Choroid plexus epithelial cell (primary cell): Measurements from ENCODE around the gene SLC9C1.

ENCODE experiments used
- DNase-seq: peaks from one replicate; pipeline ENCODE4 v3.0.0-alpha.2; 2010; ENCODE audit warnings: low read depth
- H3K4me3 ChIP-seq: 2 replicates; pipeline ENCODE4 v1.5.1; 2011; ENCODE audit warnings: low read depth, mild to moderate bottlenecking, control low read depth, low read length, moderate library complexity
- CTCF ChIP-seq: conservative IDR thresholded peaks from 2 replicates; pipeline ENCODE4 v1.5.1; 2011; ENCODE audit warnings: low read depth, mild to moderate bottlenecking, control low read depth, inconsistent platforms, low read length, moderate library complexity

Gene SLC9C1

GRCh38 chr3:112297714-112298113 is 3.7 kb upstream of the SLC9C1 start:
- H3K4me3 ChIP-seq: no peak overlapping the region
- TF ChIP-seq CTCF: no peak
- DNase-seq: no peak

- DNase-seq: no peak
- H3K4me3 ChIP-seq: no peak overlapping the region
- no peak for TF ChIP-seq CTCF
These were observed 5.0 kb downstream of the SLC9C1 start for GRCh38 chr3:112289011-112289410.

- TF ChIP-seq CTCF: no peak
- DNase-seq: no peak
- H3K4me3 ChIP-seq: no peak overlapping the region
These were observed 13.8 kb downstream of the SLC9C1 start for GRCh38 chr3:112280266-112280665.

DNA sequence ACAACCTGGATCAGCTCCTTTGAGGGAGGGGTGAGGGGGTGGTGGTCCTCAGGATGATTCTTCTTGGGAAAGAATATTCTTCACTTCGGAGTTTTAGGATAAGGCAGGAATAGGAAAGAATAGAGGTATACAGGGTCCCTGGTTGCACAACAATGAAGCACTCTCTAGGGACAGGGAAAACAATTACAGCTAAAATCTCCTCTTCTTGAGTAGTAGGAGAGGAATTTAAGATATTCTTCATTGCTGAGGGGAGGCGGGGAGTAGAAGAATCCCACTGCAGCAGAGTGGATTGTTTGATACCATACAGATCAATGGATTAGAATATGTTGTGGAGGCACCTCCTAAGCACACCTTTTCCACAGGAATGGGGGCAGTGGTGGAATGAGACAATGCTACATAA is 20.5 kb downstream of the SLC9C1 start:
- DNase-seq: no peak
- H3K4me3 ChIP-seq: no peak overlapping the region
- TF ChIP-seq CTCF: no peak

DNA sequence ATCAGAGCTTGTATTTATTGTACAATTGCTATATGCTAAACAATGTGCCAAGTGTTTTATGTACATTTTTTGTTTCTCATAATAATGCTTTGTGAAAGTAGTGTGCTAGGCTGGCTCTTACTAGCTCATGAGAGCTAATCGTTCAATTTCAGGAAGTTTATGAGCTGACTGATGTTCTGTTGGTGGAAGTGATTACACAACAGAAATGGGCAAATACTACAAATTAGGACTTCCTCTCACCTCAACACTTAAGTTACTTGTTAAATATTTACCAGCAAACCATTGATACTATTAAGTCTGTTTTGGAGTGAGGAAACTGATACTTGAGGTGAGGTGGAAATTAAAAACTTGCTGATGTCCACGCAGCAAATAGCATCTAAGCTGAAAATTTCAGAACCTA is 32.3 kb downstream of the SLC9C1 start:
- no peak overlapping the region for H3K4me3 ChIP-seq
- no peak for DNase-seq
- TF ChIP-seq CTCF: no peak

GRCh38 chr3:112260563-112260962 is 33.5 kb downstream of the SLC9C1 start:
- no peak for DNase-seq
- H3K4me3 ChIP-seq: no peak overlapping the region
- no peak for TF ChIP-seq CTCF

DNA sequence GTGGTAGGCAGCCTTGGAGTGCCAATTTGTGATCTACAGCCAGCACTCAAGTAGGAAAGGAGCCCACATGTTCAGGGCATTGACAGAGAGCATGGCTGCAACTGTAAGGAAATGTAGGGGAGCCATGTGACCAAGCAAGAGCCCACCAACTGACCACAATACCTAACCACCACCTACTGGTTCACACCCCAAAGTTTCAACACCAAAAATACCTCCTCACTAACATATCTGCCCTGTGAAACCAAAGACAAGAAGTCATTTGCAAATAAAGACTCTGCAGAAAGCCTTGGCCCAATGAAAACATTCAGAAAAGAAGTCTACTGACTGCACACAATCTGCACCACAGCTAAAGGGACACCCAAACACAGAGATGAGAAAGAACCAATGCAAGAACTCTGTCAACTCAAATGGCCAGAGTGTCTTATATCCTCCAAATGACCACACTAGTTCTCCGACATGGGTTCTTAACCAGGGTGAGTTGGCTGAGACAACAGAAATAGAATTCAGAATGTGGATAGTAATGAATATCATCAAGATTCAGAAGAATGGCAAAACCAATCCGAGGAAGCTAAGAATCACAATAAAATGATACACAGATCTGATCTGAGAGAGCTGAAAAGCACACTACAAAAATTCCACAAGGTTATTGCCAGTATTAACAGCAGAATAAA is 40.6 kb downstream of the SLC9C1 start:
- no peak overlapping the region for H3K4me3 ChIP-seq
- no peak for DNase-seq
- no peak for TF ChIP-seq CTCF
